Measurements from ENCODE around the gene CTDSP2. TPM values are rescaled to one million over a fixed set of nuclear protein-coding genes. Genes with fewer than 3 reads are reported as not detected.
A peak's percentile ranks its signal among the peaks of the same experiment; 100 is the strongest.

CTDSP2 gene
- polyA plus RNA-seq, 1 of the 3 experiments (the other 2 are of a cell fraction) = 119 TPM

GRCh38 chr12:57840726-57841125 lies 5.8 kb downstream of the CTDSP2 start:
- Histone ChIP-seq H3K4me3 (ENCODE audit: low read depth in 2 of 2, low read length in 1 of 2) (no peak overlapping the region), H3K9ac (no peak overlapping the region), H3K79me2 (ENCODE audit: insufficient read depth) (peaks cover 100% of the 10 kb centered on the region), H2AFZ (ENCODE audit: low read depth) (no peak overlapping the region), H3K4me1 (ENCODE audit: control insufficient read depth in 1 of 2, insufficient read depth in 2 of 2, low read depth in 1 of 2, low read length in 1 of 2) (peaks cover 79 to 81% of the 10 kb centered on the region in 2 experiments), H3K9me3 (no peaks in the 10 kb centered on the region), H3K4me2 (peak overlapping the region; percentile 86), H4K20me1 (ENCODE audit: insufficient read depth) (peaks cover 96% of the 10 kb centered on the region), H3K27ac (ENCODE audit: low read depth in 2 of 2, low read length in 1 of 2) (peak overlapping the region; percentile 32 to 99; a peak in 3 of 4 replicates), H3K27me3 (ENCODE audit: insufficient read depth) (no peaks in the 10 kb centered on the region), H3F3A (replicated peaks; ENCODE audit: insufficient read depth) (peaks cover 34% of the 10 kb centered on the region), H3K36me3 (replicated peaks in 1 of 2; ENCODE audit: control insufficient read depth in 1 of 2, insufficient read depth in 2 of 2, low read length in 1 of 2) (peaks cover 0 to 5% of the 10 kb centered on the region in 2 experiments), H3K9me2 (no peaks in the 10 kb centered on the region)
- ChIA-PET CTCF (interaction anchor here (1.0 to 1.8 kb wide), 4 partner anchors 8 to 64 kb away, joined by 3 to 9 read pairs (median 5); no protein-coding TSS in a partner anchor), POLR2A (interaction anchor here (0.6 to 0.8 kb wide), 3 partner anchors 18 to 65 kb away, joined by 3 read pairs; no protein-coding TSS in a partner anchor)
- peak; percentile 80 for DNase-seq
- 18% methylated on average over 3 of the region's 3 CpGs for WGBS (ENCODE audit: low lambda C conversion rate)
- no peak for TF ChIP-seq JUND (IDR thresholded peaks at IDR 0.05)
- TF ChIP-seq MXI1 (IDR thresholded peaks at IDR 0.05; ENCODE audit: low read depth, low read length) = peak; percentile 62; the same call in 1 of the 2 replicates
- no peak for TF ChIP-seq FOSL2 (IDR thresholded peaks at IDR 0.05; ENCODE audit: borderline replicate concordance, low read depth)
- TF ChIP-seq NRF1 (IDR thresholded peaks at IDR 0.05; ENCODE audit: low read depth, low read length) = no peak
- TF ChIP-seq, protein P1, sequence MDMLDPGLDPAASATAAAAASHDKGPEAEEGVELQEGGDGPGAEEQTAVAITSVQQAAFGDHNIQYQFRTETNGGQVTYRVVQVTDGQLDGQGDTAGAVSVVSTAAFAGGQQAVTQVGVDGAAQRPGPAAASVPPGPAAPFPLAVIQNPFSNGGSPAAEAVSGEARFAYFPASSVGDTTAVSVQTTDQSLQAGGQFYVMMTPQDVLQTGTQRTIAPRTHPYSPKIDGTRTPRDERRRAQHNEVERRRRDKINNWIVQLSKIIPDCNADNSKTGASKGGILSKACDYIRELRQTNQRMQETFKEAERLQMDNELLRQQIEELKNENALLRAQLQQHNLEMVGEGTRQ (IDR thresholded peaks at IDR 0.05; ENCODE audit: borderline replicate concordance, low read depth, low read length) = no peak
- no peak for TF ChIP-seq YY1 (IDR thresholded peaks at IDR 0.05; ENCODE audit: low read depth)
- TF ChIP-seq SIN3A (IDR thresholded peaks at IDR 0.05; ENCODE audit: borderline replicate concordance, low read depth, low read length) = no peak
- no peak for TF ChIP-seq RXRA (IDR thresholded peaks at IDR 0.05; ENCODE audit: borderline replicate concordance, low read depth)
- TF ChIP-seq EZH2phosphoT487 (IDR thresholded peaks at IDR 0.05; ENCODE audit: borderline replicate concordance, low read depth) = no peak
- no peak; the same call in 1 of the 2 replicates for TF ChIP-seq SMC3 (IDR thresholded peaks at IDR 0.05; ENCODE audit: low read depth, low read length)
- TF ChIP-seq CHD2 (IDR thresholded peaks at IDR 0.05; ENCODE audit: low read length, partially characterized antibody) = peak; percentile 86
- TF ChIP-seq, protein P2, sequence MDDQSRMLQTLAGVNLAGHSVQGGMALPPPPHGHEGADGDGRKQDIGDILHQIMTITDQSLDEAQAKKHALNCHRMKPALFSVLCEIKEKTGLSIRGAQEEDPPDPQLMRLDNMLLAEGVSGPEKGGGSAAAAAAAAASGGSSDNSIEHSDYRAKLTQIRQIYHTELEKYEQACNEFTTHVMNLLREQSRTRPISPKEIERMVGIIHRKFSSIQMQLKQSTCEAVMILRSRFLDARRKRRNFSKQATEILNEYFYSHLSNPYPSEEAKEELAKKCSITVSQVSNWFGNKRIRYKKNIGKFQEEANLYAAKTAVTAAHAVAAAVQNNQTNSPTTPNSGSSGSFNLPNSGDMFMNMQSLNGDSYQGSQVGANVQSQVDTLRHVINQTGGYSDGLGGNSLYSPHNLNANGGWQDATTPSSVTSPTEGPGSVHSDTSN (IDR thresholded peaks at IDR 0.05) = peak; percentile 9; the same call in 1 of the 2 replicates
- TF ChIP-seq TEAD4 (IDR thresholded peaks at IDR 0.05; ENCODE audit: borderline replicate concordance, insufficient read depth) = no peak
- TF ChIP-seq GATA2 (CRISPR knock-in tag; IDR thresholded peaks at IDR 0.05) = peak; percentile 67
- 0 out of 2 replicates have a peak, but pooled peaks have one; percentile 2 for TF ChIP-seq RAD21 (IDR thresholded peaks at IDR 0.05; ENCODE audit: low read length)
- TF ChIP-seq NFIC (IDR thresholded peaks at IDR 0.05; ENCODE audit: borderline replicate concordance) = peak; percentile 70
- no peak for TF ChIP-seq TAF1 (IDR thresholded peaks at IDR 0.05; ENCODE audit: borderline replicate concordance, low read depth, low read length)
- TF ChIP-seq FOXJ3 (CRISPR knock-in tag; IDR thresholded peaks at IDR 0.05) = no peak
- TF ChIP-seq USF1 (IDR thresholded peaks at IDR 0.05; ENCODE audit: borderline replicate concordance, low read depth) = no peak
- no peak for TF ChIP-seq RFX5 (IDR thresholded peaks at IDR 0.05; ENCODE audit: low read length)
- TF ChIP-seq, protein P3, sequence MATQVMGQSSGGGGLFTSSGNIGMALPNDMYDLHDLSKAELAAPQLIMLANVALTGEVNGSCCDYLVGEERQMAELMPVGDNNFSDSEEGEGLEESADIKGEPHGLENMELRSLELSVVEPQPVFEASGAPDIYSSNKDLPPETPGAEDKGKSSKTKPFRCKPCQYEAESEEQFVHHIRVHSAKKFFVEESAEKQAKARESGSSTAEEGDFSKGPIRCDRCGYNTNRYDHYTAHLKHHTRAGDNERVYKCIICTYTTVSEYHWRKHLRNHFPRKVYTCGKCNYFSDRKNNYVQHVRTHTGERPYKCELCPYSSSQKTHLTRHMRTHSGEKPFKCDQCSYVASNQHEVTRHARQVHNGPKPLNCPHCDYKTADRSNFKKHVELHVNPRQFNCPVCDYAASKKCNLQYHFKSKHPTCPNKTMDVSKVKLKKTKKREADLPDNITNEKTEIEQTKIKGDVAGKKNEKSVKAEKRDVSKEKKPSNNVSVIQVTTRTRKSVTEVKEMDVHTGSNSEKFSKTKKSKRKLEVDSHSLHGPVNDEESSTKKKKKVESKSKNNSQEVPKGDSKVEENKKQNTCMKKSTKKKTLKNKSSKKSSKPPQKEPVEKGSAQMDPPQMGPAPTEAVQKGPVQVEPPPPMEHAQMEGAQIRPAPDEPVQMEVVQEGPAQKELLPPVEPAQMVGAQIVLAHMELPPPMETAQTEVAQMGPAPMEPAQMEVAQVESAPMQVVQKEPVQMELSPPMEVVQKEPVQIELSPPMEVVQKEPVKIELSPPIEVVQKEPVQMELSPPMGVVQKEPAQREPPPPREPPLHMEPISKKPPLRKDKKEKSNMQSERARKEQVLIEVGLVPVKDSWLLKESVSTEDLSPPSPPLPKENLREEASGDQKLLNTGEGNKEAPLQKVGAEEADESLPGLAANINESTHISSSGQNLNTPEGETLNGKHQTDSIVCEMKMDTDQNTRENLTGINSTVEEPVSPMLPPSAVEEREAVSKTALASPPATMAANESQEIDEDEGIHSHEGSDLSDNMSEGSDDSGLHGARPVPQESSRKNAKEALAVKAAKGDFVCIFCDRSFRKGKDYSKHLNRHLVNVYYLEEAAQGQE (IDR thresholded peaks at IDR 0.05; ENCODE audit: low read depth, low read length) = no peak
- no peak for TF ChIP-seq MEF2A (IDR thresholded peaks at IDR 0.05; ENCODE audit: borderline replicate concordance, low read depth)
- TF ChIP-seq ELF1 (IDR thresholded peaks at IDR 0.05) = no peak
- TF ChIP-seq EP300 (IDR thresholded peaks at IDR 0.05; ENCODE audit: borderline replicate concordance in 1 of 2, low read depth in 1 of 2, low read length in 1 of 2) = peak in 1 of 2 experiments; percentile 78; a peak in 1 of 4 replicates
- TF ChIP-seq TCF12 (IDR thresholded peaks at IDR 0.05) = peak; percentile 24; the same call in 1 of the 2 replicates
- no peak; the same call in 1 of the 2 replicates for TF ChIP-seq POLR2AphosphoS5 (IDR thresholded peaks at IDR 0.05; ENCODE audit: low read depth, low read length)
- TF ChIP-seq CTCF (IDR thresholded peaks at IDR 0.05) = no peak
- no peak for TF ChIP-seq GABPA (IDR thresholded peaks at IDR 0.05; ENCODE audit: low read depth)
